Measurements from ENCODE around the gene ETFA.

DNA sequence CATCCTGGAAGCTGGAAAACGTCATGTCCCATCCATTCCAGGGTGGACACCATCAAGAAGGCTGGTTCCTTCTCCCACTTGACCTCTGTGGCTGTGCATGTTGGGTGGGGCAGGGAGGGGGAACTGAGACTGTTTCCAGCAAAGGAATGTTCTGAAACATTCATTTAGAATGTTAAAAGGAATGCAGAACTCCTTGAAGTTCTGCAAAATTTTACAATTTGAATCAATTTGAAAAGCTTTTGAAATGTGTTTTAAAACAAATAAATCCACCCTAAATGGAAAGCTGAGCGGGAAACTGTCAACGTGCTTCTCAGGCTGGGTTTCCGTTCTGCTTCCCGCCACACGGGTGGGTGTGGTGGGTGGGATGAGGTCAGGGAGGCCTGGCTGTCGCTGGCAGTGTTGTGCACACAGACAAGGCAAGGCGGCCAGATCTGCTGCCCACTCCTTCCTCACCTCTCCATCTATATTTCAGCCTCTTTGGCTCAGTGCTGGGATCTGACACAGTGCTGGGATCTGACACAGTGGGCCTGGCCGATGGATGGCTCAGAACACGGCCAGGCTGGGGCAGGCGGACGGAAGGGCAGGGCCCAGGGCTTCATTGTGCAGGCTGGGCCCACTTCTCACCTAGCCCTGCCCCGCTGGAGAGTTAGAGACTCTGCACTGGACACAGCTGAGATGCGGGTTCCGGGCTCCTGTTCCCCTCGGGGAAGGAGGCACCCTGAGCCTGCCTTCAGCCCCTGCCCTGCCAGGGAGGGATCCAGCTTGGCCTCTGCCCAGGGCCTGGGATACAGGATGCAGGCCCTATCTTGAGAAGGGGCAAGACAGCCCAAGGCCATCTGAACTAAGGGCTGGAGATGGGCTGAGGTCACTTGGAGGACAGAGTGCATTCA lies 141.1 kb downstream of the ETFA start:
- TF ChIP-seq, protein P1, sequence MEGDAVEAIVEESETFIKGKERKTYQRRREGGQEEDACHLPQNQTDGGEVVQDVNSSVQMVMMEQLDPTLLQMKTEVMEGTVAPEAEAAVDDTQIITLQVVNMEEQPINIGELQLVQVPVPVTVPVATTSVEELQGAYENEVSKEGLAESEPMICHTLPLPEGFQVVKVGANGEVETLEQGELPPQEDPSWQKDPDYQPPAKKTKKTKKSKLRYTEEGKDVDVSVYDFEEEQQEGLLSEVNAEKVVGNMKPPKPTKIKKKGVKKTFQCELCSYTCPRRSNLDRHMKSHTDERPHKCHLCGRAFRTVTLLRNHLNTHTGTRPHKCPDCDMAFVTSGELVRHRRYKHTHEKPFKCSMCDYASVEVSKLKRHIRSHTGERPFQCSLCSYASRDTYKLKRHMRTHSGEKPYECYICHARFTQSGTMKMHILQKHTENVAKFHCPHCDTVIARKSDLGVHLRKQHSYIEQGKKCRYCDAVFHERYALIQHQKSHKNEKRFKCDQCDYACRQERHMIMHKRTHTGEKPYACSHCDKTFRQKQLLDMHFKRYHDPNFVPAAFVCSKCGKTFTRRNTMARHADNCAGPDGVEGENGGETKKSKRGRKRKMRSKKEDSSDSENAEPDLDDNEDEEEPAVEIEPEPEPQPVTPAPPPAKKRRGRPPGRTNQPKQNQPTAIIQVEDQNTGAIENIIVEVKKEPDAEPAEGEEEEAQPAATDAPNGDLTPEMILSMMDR (IDR thresholded peaks at IDR 0.05) = no peak
- no peak for TF ChIP-seq POLR2A (IDR thresholded peaks at IDR 0.05)

Data from thyroid gland (tissue), 4 donors.